ENCODE measurements around the gene IL1RAPL1. TPM values are rescaled to one million over a fixed set of nuclear protein-coding genes. Genes with fewer than 3 reads are reported as not detected.

The IL1RAPL1 gene
- total RNA-seq, 1 donor from 2014 or later, result not detected

- DNase-seq (ENCODE audit: low read depth), result no peak
Measured at GRCh38 chrX:28626515-28626914, 39.3 kb downstream of the IL1RAPL1 start.

GRCh38 chrX:28628120-28628519 is 40.9 kb downstream of the IL1RAPL1 start:
- DNase-seq (ENCODE audit: low read depth), result no peak

DNA sequence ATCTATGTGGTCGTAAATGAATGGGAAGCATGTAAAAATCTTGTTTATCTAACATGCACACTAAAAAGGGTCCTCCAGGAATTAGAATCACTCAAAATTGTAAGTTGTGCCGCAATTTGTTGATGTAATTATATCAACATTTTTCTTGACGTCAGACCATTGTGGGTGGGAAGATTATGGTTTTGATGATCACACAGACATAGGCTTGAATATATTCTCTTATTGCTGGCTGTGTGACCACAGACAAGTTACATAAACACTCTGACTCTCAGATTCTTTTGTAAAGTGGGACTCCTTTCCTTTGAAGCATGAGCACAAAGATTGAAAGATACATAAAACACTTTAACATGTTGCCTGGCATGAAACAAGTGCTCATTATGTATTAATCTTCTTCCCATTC is 51.5 kb downstream of the IL1RAPL1 start:
- DNase-seq (ENCODE audit: low read depth), result no peak

DNA sequence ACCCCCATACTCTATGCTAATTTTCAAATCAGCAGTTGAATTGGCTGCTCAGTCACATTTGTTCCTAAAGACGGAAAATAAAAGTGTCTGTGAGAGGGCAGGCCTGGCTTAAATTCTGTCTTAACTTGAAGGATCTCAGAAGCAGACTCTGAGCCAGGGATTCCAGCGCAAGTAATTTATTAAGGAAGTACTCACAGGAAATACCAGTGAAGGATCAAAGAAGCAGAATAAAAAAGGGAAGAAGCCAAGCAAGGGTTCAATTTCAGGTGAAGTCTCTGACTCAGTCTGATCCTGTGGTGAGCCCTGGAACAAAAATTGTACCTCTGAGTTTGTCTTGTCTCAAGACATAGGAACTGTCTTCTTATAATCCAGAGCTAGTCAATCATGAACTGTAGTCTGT is 52.2 kb downstream of the IL1RAPL1 start:
- no peak for DNase-seq (ENCODE audit: low read depth)

DNA sequence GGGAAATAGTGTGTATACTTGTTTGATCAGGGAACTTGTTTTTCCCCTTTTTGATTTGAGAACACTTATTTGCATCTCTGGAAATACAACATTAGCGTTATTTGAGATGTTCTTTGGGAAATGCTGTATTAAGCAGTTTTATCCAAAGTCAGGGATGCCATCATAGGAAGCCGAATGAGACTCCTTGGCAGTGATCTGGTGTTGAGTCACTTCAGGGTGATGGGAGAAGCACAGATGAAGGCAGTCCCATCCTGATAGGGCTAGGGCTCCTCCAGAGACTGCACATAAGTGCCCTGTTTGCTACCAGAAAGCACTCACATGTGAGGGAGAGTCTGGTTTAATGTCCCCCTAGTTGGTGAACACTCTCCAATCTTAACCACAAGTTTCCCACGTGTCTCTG is 62.3 kb downstream of the IL1RAPL1 start:
- DNase-seq (ENCODE audit: low read depth), result no peak

DNA sequence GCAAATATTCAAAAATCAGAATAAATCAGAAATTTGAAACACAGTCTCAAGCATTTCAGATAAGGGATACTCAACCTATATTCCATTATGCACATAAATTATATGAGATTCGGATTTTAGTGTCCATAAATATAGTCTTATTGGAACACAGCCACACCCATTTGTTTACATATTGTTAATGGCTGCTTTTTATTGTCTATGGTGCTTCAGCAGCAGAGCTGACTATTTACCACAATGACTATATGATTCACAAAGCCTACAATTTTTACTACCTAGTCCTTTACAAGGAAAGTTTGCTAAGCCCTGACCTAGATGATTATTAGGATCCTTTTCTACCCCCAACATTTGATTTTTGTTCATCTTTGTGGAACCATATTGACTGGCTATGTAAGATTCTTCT is 63.9 kb downstream of the IL1RAPL1 start:
- DNase-seq (ENCODE audit: low read depth), result no peak

DNA sequence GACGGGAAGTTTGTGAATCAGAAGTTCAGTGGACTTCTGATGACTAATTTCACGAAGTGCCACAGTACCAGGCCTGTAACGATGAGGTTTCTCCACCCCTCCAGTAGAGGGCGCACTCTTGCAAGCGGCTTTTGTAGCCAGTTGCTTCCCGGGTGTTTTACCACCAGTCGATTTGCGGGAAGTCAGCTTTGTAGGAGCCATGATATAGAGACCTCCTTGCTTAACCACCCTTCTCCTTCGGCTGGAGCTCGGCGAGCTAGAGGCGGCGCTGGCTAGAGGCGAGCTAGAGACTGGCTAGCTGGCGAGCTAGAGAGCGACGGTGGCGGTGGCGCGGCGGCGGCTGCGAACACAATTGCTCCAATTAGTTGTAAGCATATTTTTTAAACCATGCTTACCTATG is 72.0 kb downstream of the IL1RAPL1 start:
- no peak for DNase-seq (ENCODE audit: low read depth)

DNA sequence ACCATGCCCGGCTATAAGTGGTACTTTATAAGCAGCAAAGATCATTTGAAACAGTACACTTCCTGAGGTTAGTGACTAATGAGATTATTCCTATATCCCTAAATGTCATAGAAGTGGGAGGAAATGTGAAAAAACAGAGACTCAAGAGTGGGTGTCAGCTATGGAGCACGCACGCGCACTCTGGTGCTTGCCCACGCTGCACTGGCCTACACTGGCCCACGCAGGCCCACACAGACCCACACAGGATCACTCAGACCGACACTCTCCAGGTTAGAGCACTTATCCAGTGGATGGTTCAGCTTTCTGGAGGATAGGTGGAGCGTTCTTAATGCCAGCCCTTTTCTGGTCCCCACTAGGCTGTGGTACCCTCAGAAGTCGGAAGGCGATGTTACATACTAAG is 78.5 kb downstream of the IL1RAPL1 start:
- no peak for DNase-seq (ENCODE audit: low read depth)

DNA sequence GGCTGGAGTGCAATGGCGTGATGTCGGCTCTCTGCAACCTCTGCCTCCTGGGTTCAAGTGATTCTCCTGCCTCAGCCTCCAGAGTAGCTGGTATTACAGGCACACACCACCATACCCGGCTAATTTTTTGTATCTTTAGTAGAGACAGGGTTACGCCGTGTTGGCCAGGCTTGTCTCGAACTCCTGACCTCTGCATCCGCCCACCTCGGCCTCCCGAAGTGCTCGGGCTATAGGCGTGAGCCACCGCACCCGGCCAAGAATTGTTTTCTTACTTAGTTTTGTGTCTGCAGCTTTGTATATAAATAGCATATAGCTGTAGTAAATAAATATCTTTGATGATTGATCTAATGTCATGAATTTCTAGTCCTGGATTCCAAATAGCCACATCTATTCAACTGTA is 81.1 kb downstream of the IL1RAPL1 start:
- DNase-seq (ENCODE audit: low read depth), result no peak

DNA sequence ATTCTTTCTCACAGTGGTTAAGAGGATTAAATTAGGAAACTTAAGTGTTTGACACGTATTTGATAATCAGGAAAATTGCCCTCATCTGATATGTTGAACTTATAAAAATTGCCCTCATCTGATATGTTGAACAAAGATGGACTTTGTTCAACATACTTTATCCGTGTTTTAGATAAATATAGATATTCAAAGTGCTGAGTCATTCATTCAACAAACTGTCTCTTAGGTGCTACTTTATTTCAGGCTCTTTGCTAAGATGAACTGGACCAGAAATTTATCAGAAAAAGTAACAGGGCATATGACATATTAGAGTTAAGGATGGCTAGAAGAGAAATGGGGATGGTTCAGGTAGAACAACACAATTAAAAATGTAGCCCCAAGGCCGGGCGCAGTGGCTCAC is 81.7 kb downstream of the IL1RAPL1 start:
- DNase-seq (ENCODE audit: low read depth), result no peak

- no peak for DNase-seq (ENCODE audit: low read depth)
Measured at GRCh38 chrX:28670074-28670473, 82.8 kb downstream of the IL1RAPL1 start.

DNA sequence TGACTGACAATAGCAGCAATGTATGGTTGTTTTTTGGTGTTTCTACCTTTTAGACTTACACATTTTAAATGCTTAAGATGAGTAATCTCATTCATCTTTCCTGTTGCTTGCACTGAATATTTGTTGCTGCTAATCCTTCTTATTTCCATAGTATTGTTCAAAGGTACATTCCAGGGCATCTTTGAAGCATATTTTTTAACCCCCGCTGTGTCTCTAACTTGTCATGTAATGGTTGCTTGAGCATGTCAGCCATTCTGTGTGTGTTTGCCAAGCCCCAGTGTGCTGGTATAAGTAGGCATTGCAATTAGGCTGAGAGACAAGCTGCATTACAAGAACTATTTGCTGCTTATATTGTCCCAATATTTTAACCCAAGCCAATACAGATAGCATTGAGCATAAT is 87.9 kb downstream of the IL1RAPL1 start:
- no peak for DNase-seq (ENCODE audit: low read depth)

DNA sequence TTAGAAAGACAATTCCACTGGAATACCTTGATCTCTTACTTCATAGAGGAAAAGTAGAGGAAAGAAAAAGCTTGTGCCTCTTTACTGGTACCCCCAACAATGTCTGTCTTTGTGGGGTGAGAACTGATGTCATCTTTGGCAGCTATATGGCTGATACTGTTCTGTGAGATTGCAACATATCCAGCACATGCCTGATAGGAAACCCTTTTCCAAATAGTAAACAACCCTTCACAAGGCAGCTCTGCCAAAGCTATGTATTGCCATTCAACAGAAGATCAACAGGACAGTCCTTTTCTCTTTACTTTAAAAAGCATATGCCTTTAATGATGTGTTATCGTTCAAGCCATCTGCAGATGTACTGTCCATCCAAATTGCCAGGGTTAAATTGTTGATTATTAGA is 105.9 kb downstream of the IL1RAPL1 start:
- DNase-seq (ENCODE audit: low read depth), result no peak

DNA sequence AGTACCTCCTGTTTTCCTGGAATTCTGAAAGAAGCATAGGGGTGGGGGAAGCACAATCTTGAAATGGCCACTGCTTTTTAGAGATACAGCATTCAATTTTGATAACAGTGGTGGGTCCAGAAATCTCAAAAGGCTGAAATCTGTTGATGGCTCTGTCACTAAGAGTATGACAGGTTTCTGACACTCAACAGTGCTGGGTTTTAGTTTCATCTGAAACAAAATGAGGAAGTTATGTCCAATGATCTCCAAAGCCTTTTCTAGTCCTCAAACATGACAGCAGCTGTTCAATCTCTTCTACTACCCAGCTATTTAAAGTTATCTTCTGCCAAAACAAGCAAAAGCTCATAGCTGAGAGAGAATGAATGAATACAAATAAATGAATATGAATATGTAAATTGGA is 110.5 kb downstream of the IL1RAPL1 start:
- no peak for DNase-seq (ENCODE audit: low read depth)

- DNase-seq (ENCODE audit: low read depth), result no peak
Measured at GRCh38 chrX:28701222-28701621, 114.0 kb downstream of the IL1RAPL1 start.

- no peak for DNase-seq (ENCODE audit: low read depth)
Measured at GRCh38 chrX:28706964-28707363, 119.7 kb downstream of the IL1RAPL1 start.

GRCh38 chrX:28709421-28709820 is 122.2 kb downstream of the IL1RAPL1 start:
- no peak for DNase-seq (ENCODE audit: low read depth)

- DNase-seq (ENCODE audit: low read depth), result no peak
Measured at GRCh38 chrX:28717864-28718263, 130.6 kb downstream of the IL1RAPL1 start.

- no peak for DNase-seq (ENCODE audit: low read depth)
Measured at GRCh38 chrX:28718450-28718849, 131.2 kb downstream of the IL1RAPL1 start.

DNA sequence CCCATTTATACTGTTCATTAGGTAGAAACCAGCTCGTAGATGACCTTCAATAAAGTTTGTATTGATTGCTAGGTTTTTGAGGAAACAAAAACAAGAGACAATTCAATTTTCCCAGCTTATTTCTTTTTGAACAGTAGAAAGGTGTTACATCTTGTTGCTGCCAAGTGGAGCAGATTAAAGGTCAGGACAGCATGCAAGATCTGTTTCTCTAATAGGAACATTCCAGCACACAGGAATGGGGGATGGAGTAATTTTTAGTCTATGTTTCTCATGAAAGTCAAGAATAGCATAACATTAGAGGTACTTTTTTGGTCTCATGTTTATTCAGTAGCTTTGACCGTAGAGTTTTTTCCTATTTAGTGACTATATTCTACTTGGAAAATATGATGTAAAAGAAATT is 132.4 kb downstream of the IL1RAPL1 start:
- no peak for DNase-seq (ENCODE audit: low read depth)

GRCh38 chrX:28752330-28752729 is 165.1 kb downstream of the IL1RAPL1 start:
- no peak for DNase-seq (ENCODE audit: low read depth)

GRCh38 chrX:28756175-28756574 is 168.9 kb downstream of the IL1RAPL1 start:
- no peak for DNase-seq (ENCODE audit: low read depth)

GRCh38 chrX:28756647-28757046 is 169.4 kb downstream of the IL1RAPL1 start:
- DNase-seq (ENCODE audit: low read depth), result no peak

- no peak for DNase-seq (ENCODE audit: low read depth)
Measured at GRCh38 chrX:28757290-28757689, 170.0 kb downstream of the IL1RAPL1 start.

All from myocyte (in vitro differentiated cells).